NK-92 (cell line): ENCODE data around the gene SRGAP1.

Experiments
- DNase-seq: peaks from one replicate; lab custom pipeline; 2025; ENCODE audit not compliant: unreplicated experiment; lab: John Stamatoyannopoulos, UW

SRGAP1 gene

DNA sequence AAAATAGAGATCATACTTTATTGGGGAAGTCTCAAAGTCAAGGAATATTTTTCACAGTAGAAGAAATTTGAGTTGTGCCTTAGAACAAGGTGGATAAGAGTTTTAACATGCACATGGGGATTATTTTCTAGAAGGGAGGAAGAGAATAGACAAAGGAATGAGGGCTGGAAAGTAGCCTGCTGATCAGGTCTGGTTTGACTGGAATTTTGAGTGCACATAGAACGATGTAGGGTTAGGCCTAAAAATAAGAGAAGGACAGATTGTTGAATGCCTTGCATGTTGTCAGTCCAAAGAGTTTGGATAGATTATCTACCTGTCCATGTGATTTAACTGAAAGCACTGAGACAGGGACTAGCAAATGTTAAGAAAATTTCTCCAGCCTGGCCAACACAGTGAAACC, 87.2 kb downstream of the SRGAP1 start:
- no peak for DNase-seq

DNA sequence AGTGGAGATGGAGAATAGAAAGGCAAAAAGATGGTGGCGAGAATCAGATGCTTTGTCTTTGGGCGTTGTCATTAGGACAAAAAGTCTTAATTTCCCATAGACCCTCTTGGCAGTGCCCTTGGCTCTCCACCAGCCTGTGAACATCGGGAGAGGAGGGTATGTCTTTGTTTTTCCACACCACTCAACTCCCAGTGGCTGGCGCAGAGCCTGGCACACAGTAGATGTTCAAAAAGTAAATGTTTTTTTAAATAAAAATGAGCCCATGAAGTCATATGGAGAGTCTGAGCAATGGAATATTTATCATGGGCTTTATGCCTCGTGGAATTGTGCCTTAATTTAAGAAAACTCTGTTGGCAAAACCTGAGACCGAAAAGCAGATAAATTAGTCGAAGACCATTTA, 90.4 kb downstream of the SRGAP1 start:
- no peak for DNase-seq

GRCh38 chr12:63935361-63935760, 90.9 kb downstream of the SRGAP1 start:
- no peak for DNase-seq

GRCh38 chr12:63937378-63938316, 93.1 kb downstream of the SRGAP1 start:
- DNase-seq = no peak

GRCh38 chr12:63940310-63941005, 96.0 kb downstream of the SRGAP1 start:
- DNase-seq = no peak

- no peak for DNase-seq
Observed at GRCh38 chr12:63941166-63941800, 96.8 kb downstream of the SRGAP1 start.

GRCh38 chr12:63941879-63942278, 97.4 kb downstream of the SRGAP1 start:
- DNase-seq = no peak

GRCh38 chr12:63942464-63943241, 98.2 kb downstream of the SRGAP1 start:
- no peak for DNase-seq

GRCh38 chr12:63944034-63944579, 99.6 kb downstream of the SRGAP1 start:
- no peak for DNase-seq

DNA sequence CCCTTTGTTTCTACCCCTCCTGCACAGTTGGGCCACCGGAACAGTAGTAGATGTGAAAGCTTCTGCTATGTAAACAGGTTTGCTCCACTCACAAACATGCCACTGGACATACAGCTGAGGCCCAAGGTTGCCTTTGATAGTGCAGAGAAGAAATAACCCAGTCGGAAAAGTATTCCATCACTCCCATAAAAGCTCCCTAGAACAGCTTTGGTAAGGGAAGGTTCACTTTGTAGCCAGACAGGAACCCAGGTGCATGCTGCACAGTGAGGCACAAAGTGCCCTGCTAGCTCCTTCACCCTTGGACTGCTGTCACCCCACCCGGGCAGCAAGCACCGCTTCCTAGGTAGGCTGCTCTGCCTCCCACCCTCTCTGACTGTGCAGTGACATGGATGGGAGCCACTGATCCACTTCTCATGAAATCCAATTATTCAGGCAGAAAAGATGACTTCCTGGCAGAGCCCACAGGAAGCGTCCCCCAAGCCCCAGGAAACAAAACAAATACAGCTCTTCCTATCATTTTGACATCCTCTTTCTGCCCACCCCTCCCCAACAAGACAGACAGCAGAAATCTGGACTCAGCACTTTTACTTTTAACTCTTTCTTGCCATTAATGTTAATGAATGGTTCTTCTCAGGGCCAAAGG, 100.2 kb downstream of the SRGAP1 start:
- no peak for DNase-seq

GRCh38 chr12:63945777-63946176, 101.3 kb downstream of the SRGAP1 start:
- DNase-seq = no peak

- no peak for DNase-seq
Observed at GRCh38 chr12:63948211-63948610, 103.7 kb downstream of the SRGAP1 start.

DNA sequence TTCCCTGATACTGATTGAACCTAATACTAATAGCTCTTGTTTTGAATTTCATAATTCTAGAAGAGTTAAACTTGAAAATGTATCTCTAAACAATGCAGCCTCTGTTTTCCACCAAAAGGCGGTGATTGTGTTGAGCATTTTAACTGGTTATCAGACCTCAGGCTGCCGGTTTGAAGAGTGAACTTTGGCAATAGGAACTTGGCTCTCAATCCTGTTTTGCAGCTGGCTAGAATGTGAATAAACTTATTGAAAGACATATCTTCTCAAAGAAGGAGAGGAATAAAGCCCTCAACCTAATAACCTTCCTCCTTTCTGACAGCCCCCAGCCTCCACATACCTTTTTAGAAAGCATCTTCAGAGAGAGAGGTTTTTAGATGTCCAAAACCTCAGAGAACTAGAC, 105.4 kb downstream of the SRGAP1 start:
- DNase-seq = no peak

DNA sequence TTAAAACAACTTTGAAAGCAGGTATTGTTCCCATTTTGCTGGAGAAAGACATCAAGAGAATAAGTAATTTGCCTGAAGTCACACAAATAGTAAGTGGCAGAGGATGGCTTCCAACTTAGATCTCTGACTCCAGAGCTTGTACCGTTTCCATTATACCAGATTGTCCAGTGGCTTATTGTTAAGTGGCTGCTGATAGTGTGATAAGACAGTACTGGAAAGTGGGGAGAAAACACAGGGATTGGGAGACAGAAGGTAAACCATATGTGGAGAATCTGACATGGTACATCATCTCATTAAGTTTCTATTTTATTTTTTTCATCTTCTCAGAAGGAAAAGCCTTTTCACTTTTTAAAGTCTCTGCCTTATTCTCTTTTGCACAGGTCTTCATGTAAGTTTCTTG, 108.5 kb downstream of the SRGAP1 start:
- no peak for DNase-seq

DNA sequence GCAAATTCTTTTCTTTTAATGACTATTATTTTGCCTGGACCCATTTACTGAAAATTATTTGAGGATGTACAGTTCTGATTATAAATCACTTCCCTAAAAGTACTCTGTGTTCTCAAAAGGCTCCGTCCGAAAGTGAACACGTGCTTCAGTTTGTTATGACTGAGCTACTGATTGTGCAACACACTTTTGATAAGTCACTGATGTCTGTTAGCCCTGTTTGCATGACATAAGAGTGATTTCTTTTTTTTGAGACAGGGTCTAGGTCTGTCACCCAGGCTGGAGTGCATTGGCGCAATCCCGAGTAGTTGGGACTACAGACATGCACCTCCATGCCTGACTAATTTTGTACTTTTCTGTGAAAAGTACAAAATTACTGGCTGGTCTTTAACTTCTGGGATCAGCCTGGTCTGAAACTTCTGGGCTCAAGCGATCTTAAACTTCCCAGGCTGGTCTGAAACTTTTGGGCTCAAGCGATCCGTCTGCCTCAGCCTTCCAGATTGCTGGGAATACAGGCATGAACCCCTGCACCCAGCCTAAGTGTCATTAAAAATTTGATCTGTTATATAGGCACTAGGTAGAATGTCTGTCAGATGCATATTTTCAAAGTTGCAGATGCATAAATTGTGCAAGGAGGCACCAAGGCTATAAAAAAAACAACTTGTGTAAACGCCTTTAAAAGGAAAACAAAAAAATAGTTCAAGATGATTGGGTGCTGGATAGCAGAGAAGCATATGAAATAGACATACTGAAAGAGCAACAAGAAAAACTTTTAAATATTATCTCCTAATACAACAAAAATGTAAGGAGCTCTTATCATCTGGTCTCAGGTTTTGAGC, 111.5 kb downstream of the SRGAP1 start:
- DNase-seq = no peak

DNA sequence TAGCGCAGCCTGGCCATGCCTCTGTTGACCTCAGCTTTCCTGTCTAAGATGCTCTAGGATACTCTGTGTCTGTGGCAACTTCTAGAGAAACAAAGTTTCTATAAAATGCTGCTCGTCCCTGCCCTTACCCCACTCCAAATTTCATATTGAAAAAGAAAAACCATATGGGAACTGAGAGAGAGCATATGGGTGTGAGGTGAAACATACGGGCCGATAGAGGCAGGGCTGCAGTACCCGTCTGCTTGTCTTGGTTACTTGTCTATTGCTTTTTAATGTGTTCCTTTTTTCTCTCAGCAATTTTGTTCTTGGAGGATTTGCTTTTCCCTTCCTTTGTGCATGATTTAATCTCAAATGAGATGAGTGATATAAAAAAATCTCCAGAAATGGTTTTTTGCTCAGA, 113.0 kb downstream of the SRGAP1 start:
- DNase-seq = no peak

- DNase-seq = no peak
Observed at GRCh38 chr12:63958876-63959580, 114.5 kb downstream of the SRGAP1 start.

- DNase-seq = no peak
Observed at GRCh38 chr12:63961048-63961447, 116.5 kb downstream of the SRGAP1 start.

GRCh38 chr12:63961543-63961942, 117.0 kb downstream of the SRGAP1 start:
- DNase-seq = no peak
